Prostate gland (tissue), 2 donors: ENCODE measurements around the gene CANX. TPM values are rescaled to one million over a fixed set of nuclear protein-coding genes. Genes with fewer than 3 reads are reported as not detected.

Source experiments
- DNase-seq: peaks from one replicate; pipeline ENCODE4 v3.0.0-alpha.2; 2019; ENCODE audit warnings: low spot score
- H3K27ac ChIP-seq, 2 donors: fragments of 200-600 bp; sonication (generic); 2 replicates each; pipeline ENCODE4 v1.5.1; 2017 to 2019
- H3K27me3 ChIP-seq: fragments of 200-600 bp; sonication (generic); replicated peaks from 2 replicates; pipeline ENCODE4 v1.5.1; 2019; ENCODE audit not compliant: insufficient read depth
- H3K36me3 ChIP-seq, 2 donors: fragments of 200-600 bp; sonication (generic); 1 replicate in 1 of 2; 2 replicates in 1 of 2; pipeline versions ENCODE4 v1.5.1 to v1.8.1; 2017 to 2019
- H3K4me1 ChIP-seq: fragments of 200-600 bp; sonication (generic); replicated peaks from 2 replicates; pipeline ENCODE4 v1.5.1; 2019
- H3K4me3 ChIP-seq, 2 donors: fragments of 200-600 bp; sonication (generic); 2 replicates each; pipeline ENCODE4 v1.5.1; 2017 to 2019
- H3K9me3 ChIP-seq: fragments of 200-600 bp; sonication (generic); 2 replicates; pipeline ENCODE4 v1.5.1; 2017
- POLR2A ChIP-seq: fragments of 450-650 bp; IDR thresholded peaks from one replicate; pipeline ENCODE4 v1.6.1; 2016; ENCODE audit warnings: antibody characterized with exemption, mild to moderate bottlenecking
- POLR2AphosphoS5 ChIP-seq: sonication (generic); formaldehyde crosslinking; IDR thresholded peaks from one replicate; pipeline ENCODE4 v1.6.1; 2017; ENCODE audit warnings: antibody characterized with exemption
- WGBS: methylation state at CpG from one replicate; pipeline ENCODE4 v1.1.5; 2018; 5-methylcytosine and 5-hydroxymethylcytosine counted together
- intact Hi-C: fragments of 100-400 bp; cut with DNase I; formaldehyde crosslinking; loops from one replicate; pipeline ENCODE4 v1.14.2; 2022
- total RNA-seq, 2 donors: library from RNA; depleted of rRNA; stranded (reverse); fragments of >200 nt; gene quantifications; one replicate each; pipeline ENCODE4 v1.1.0, GENCODE V29; 2016
- TF ChIP-seq, protein P1 (sequence below), 4 experiments: fragments of 200-600 bp in 2 of 4; fragments of 450-650 bp in 2 of 4; sonication (generic) in 2 of 4; IDR thresholded peaks; 1 replicate in 3 of 4; 2 replicates in 1 of 4; pipeline ENCODE4 v1.5.1; 2016 to 2019; ENCODE audit warnings: antibody characterized with exemption in 4 of 4, mild to moderate bottlenecking in 2 of 4, moderate library complexity in 2 of 4

Gene CANX
- total RNA-seq, 2 donors from 2014 or later = 341 to 468 TPM

- H3K9me3 ChIP-seq = no peaks in the 10 kb centered on the region
- no peak for DNase-seq
- no peaks in the 10 kb centered on the region for H3K27me3 ChIP-seq
- 84% methylated on average over 8 of the region's 8 CpGs for WGBS
- H3K27ac ChIP-seq = no peak overlapping the region
- intact Hi-C loops = no loop called here
- no peaks in the 10 kb centered on the region for H3K36me3 ChIP-seq
- peaks cover 12% of the 10 kb centered on the region for H3K4me1 ChIP-seq
- no peak overlapping the region for H3K4me3 ChIP-seq
- TF ChIP-seq POLR2AphosphoS5 = no peak
- TF ChIP-seq, protein P1, sequence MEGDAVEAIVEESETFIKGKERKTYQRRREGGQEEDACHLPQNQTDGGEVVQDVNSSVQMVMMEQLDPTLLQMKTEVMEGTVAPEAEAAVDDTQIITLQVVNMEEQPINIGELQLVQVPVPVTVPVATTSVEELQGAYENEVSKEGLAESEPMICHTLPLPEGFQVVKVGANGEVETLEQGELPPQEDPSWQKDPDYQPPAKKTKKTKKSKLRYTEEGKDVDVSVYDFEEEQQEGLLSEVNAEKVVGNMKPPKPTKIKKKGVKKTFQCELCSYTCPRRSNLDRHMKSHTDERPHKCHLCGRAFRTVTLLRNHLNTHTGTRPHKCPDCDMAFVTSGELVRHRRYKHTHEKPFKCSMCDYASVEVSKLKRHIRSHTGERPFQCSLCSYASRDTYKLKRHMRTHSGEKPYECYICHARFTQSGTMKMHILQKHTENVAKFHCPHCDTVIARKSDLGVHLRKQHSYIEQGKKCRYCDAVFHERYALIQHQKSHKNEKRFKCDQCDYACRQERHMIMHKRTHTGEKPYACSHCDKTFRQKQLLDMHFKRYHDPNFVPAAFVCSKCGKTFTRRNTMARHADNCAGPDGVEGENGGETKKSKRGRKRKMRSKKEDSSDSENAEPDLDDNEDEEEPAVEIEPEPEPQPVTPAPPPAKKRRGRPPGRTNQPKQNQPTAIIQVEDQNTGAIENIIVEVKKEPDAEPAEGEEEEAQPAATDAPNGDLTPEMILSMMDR (IDR thresholded peaks at IDR 0.05) = no peak
- TF ChIP-seq POLR2A = no peak
Measured at GRCh38 chr5:179758955-179759354, 60.2 kb downstream of the CANX start.

DNA sequence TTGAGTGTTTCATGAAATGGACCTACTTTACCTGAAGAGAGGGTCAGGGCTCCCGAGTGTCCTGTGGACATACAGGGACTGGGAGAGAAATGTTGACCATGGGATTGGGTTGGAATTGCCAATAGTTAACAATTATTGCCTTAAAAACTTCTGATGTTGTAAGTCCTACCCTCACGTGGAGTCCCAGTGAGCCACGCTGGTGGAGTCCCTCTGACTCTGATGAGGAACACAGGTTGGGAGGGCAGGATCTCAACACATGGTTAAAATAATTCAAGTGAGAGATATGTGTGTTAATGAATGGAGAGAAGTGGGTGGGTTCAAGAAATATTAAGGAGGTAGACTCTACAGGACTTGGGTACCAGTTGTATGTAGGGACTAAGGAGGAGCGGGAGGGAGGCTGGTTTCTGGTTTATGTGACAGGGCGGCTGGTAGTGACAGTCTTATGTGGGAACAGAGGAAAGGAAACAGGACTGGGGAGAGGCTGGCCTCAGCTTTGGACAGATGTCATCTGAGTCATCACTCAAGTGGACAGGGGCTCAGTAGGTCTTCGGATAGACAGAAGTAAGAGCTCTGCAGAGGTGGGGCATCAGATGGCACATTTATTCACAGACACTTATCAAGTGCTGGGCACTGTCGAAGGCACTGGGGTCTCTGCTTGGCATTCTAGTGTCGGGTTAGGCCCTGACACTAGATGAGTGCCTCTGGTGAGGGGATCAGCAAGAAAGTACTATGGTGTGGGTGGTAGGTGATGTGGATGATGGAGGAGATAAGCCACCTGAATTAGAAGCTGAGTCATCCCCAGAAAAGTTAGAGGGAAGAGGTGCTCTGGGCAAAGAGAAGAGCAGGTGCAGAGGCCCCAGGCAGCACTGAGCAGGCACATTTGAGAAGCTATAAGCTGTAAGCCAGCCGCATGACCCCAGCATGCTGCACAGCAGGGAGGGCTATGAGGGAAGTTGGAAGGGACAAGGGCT lies 61.1 kb downstream of the CANX start:
- DNase-seq = no peak
- 90% methylated on average over 9 of the region's 9 CpGs for WGBS
- intact Hi-C loops = loop anchor here (5.0 kb wide), 1 partner anchor 37 kb away; no protein-coding TSS in a partner anchor
- TF ChIP-seq, protein P1 (IDR thresholded peaks at IDR 0.05) = no peak
- Histone ChIP-seq H3K9me3 (no peaks in the 10 kb centered on the region), H3K4me1 (peaks cover 11% of the 10 kb centered on the region), H3K36me3 (no peaks in the 10 kb centered on the region), H3K4me3 (no peak overlapping the region), H3K27ac (no peak overlapping the region), H3K27me3 (no peaks in the 10 kb centered on the region)

GRCh38 chr5:179762079-179762780 lies 63.5 kb downstream of the CANX start:
- Histone ChIP-seq H3K27me3 (no peaks in the 10 kb centered on the region), H3K27ac (no peak overlapping the region), H3K4me1 (peaks cover 6% of the 10 kb centered on the region), H3K9me3 (no peaks in the 10 kb centered on the region), H3K36me3 (peaks cover 0 to 6% of the 10 kb centered on the region in 2 donors), H3K4me3 (no peak overlapping the region)
- WGBS = 39% methylated on average over 10 of the region's 10 CpGs
- intact Hi-C loops = loop anchor here (5.0 kb wide), 1 partner anchor 35 kb away; no protein-coding TSS in a partner anchor
- TF ChIP-seq, protein P1 (IDR thresholded peaks at IDR 0.05) = no peak
- TF ChIP-seq POLR2A (no peak), POLR2AphosphoS5 (no peak)
- DNase-seq = peak; percentile 14

GRCh38 chr5:179762781-179763176 lies 64.0 kb downstream of the CANX start:
- no peak for TF ChIP-seq POLR2AphosphoS5
- TF ChIP-seq POLR2A = no peak
- TF ChIP-seq, protein P1 (IDR thresholded peaks at IDR 0.05) = no peak
- WGBS = 13% methylated on average over 3 of the region's 3 CpGs
- H3K27me3 ChIP-seq = no peaks in the 10 kb centered on the region
- no peaks in the 10 kb centered on the region for H3K9me3 ChIP-seq
- peaks cover 6% of the 10 kb centered on the region for H3K4me1 ChIP-seq
- peaks cover 0 to 6% of the 10 kb centered on the region in 2 donors for H3K36me3 ChIP-seq
- no peak overlapping the region for H3K27ac ChIP-seq
- intact Hi-C loops = loop anchor here (5.0 kb wide), 1 partner anchor 35 kb away; no protein-coding TSS in a partner anchor
- H3K4me3 ChIP-seq = no peak overlapping the region
- DNase-seq = no peak
